A549 (cell line): Measurements from ENCODE around the gene SMIM30.

ENCODE experiments used
- BHLHE40 ChIP-seq: IDR thresholded peaks from 2 replicates; pipeline ENCODE4 v1.6.1; 2012; ENCODE audit warnings: low read depth, low read length, inconsistent platforms
- CBX8 ChIP-seq: fragments of 200-600 bp; sonication (generic); IDR thresholded peaks from 2 replicates; pipeline ENCODE4 v1.6.1; 2016
- CHD2 ChIP-seq: fragments of 150-350 bp; IDR thresholded peaks from 2 replicates; pipeline ENCODE4 v1.6.1; 2014; ENCODE audit warnings: low read length; ENCODE audit not compliant: partially characterized antibody
- EP300 ChIP-seq, 2 experiments: fragments of >200 bp; sonication (Bioruptor Twin); formaldehyde crosslinking; IDR thresholded peaks; 2 replicates in 1 of 2; 3 replicates in 1 of 2; pipeline ENCODE4 v1.6.1; 2016 to 2017
- MYC ChIP-seq: IDR thresholded peaks from 2 replicates; pipeline ENCODE4 v1.6.1; 2012; ENCODE audit warnings: mild to moderate bottlenecking, inconsistent platforms, low read length, improper control_type of control experiment, borderline replicate concordance
- RFX5 ChIP-seq: fragments of 450-650 bp; IDR thresholded peaks from 2 replicates; pipeline ENCODE4 v1.7.1; 2014; ENCODE audit warnings: antibody characterized with exemption, mild to moderate bottlenecking, moderate library complexity
- TFCP2L1 ChIP-seq: fragments of 250-450 bp; sonication (Bioruptor Pico); IDR thresholded peaks from 2 replicates; pipeline ENCODE4 v1.5.0; 2021; ENCODE audit warnings: mild to moderate bottlenecking
- TF ChIP-seq, protein P1 (sequence below): IDR thresholded peaks from 2 replicates; pipeline ENCODE4 v1.6.1; 2012
- TF ChIP-seq, protein P2 (sequence below): fragments of >200 bp; sonication (Bioruptor Twin); formaldehyde crosslinking; IDR thresholded peaks from 3 replicates; pipeline ENCODE4 v1.5.1; 2016
- TF ChIP-seq, protein P3 (sequence below): fragments of 250-450 bp; sonication (Bioruptor Pico); IDR thresholded peaks from 2 replicates; pipeline ENCODE4 v1.5.0; 2021; ENCODE audit warnings: mild to moderate bottlenecking, moderate library complexity, borderline replicate concordance
- TF ChIP-seq, protein P4 (sequence below): fragments of >200 bp; sonication (Bioruptor Twin); formaldehyde crosslinking; IDR thresholded peaks from 3 replicates; pipeline ENCODE4 v1.6.1; 2016

DNA sequence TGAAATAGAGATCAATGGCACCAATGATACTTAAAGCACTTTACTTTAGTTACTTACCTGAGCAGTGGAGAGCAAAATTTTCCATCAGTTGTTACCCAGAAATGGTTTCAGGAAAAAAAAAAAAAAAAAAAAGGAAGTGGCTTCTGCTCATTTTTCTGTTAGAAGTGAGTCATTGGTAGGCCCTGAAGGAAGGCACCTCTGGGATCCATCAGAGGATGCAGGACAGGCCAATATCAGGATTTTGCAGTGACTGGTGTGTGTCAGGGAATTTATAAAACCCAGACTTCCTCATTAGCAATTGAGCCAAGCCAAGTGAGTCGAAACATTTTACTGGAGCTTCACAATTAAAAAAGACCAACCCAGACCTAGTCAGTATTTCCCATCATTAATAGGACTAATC is 2.3 kb upstream of the SMIM30 start:
- TF ChIP-seq, protein P1, sequence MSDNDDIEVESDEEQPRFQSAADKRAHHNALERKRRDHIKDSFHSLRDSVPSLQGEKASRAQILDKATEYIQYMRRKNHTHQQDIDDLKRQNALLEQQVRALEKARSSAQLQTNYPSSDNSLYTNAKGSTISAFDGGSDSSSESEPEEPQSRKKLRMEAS, result no peak
- TF ChIP-seq, protein P2, sequence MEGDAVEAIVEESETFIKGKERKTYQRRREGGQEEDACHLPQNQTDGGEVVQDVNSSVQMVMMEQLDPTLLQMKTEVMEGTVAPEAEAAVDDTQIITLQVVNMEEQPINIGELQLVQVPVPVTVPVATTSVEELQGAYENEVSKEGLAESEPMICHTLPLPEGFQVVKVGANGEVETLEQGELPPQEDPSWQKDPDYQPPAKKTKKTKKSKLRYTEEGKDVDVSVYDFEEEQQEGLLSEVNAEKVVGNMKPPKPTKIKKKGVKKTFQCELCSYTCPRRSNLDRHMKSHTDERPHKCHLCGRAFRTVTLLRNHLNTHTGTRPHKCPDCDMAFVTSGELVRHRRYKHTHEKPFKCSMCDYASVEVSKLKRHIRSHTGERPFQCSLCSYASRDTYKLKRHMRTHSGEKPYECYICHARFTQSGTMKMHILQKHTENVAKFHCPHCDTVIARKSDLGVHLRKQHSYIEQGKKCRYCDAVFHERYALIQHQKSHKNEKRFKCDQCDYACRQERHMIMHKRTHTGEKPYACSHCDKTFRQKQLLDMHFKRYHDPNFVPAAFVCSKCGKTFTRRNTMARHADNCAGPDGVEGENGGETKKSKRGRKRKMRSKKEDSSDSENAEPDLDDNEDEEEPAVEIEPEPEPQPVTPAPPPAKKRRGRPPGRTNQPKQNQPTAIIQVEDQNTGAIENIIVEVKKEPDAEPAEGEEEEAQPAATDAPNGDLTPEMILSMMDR, result no peak
- no peak for TF ChIP-seq CHD2
- no peak for TF ChIP-seq TFCP2L1 (CRISPR knock-in tag)
- TF ChIP-seq CBX8, result no peak
- TF ChIP-seq MYC, result no peak
- TF ChIP-seq BHLHE40, result no peak
- no peak for TF ChIP-seq EP300 (IDR thresholded peaks at IDR 0.05)
- TF ChIP-seq RFX5, result no peak
- TF ChIP-seq, protein P3, sequence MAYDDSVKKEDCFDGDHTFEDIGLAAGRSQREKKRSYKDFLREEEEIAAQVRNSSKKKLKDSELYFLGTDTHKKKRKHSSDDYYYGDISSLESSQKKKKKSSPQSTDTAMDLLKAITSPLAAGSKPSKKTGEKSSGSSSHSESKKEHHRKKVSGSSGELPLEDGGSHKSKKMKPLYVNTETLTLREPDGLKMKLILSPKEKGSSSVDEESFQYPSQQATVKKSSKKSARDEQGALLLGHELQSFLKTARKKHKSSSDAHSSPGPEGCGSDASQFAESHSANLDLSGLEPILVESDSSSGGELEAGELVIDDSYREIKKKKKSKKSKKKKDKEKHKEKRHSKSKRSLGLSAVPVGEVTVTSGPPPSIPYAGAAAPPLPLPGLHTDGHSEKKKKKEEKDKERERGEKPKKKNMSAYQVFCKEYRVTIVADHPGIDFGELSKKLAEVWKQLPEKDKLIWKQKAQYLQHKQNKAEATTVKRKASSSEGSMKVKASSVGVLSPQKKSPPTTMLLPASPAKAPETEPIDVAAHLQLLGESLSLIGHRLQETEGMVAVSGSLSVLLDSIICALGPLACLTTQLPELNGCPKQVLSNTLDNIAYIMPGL (CRISPR knock-in tag), result no peak
- TF ChIP-seq, protein P4, sequence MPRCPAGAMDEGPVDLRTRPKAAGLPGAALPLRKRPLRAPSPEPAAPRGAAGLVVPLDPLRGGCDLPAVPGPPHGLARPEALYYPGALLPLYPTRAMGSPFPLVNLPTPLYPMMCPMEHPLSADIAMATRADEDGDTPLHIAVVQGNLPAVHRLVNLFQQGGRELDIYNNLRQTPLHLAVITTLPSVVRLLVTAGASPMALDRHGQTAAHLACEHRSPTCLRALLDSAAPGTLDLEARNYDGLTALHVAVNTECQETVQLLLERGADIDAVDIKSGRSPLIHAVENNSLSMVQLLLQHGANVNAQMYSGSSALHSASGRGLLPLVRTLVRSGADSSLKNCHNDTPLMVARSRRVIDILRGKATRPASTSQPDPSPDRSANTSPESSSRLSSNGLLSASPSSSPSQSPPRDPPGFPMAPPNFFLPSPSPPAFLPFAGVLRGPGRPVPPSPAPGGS, result no peak
